Bronchial epithelial cell (primary cell): ENCODE results near the gene PRR19. TPM values are rescaled to one million over a fixed set of nuclear protein-coding genes. Genes with fewer than 3 reads are reported as not detected.

Source experiments
- DNase-seq: peaks from one replicate; pipeline ENCODE4 v3.0.0-alpha.2; 2010; ENCODE audit warnings: low read depth
- FAIRE-seq: peaks from 2 replicates; lab custom pipeline; 2011; peaks lifted over from hg19 to GRCh38; lab: Jason Lieb, UNC
- H3K27me3 ChIP-seq: 2 replicates; pipeline ENCODE4 v1.5.1; 2011; ENCODE audit warnings: low read length; ENCODE audit not compliant: control insufficient read depth, insufficient read depth
- H3K36me3 ChIP-seq: 2 replicates; pipeline ENCODE4 v1.5.1; 2011; ENCODE audit warnings: low read length; ENCODE audit not compliant: control insufficient read depth, insufficient read depth
- H3K4me3 ChIP-seq: 2 replicates; pipeline ENCODE4 v1.5.1; 2011; ENCODE audit warnings: mild to moderate bottlenecking, low read depth, low read length, control low read depth
- total RNA-seq: library from RNA; depleted of rRNA; stranded (reverse); fragments of >200 nt; gene quantifications from 2 replicates; pipeline ENCODE4 v1.2.1, GENCODE V29; 2014
- TF ChIP-seq, protein P1 (sequence below): IDR thresholded peaks from 2 replicates; pipeline ENCODE4 v1.5.1; 2011; ENCODE audit warnings: mild to moderate bottlenecking, moderate library complexity, low read length, control low read depth, inconsistent platforms; ENCODE audit not compliant: insufficient read depth, severe bottlenecking

Gene PRR19
- total RNA-seq, 1 donor from 2014 or later, result not detected

DNA sequence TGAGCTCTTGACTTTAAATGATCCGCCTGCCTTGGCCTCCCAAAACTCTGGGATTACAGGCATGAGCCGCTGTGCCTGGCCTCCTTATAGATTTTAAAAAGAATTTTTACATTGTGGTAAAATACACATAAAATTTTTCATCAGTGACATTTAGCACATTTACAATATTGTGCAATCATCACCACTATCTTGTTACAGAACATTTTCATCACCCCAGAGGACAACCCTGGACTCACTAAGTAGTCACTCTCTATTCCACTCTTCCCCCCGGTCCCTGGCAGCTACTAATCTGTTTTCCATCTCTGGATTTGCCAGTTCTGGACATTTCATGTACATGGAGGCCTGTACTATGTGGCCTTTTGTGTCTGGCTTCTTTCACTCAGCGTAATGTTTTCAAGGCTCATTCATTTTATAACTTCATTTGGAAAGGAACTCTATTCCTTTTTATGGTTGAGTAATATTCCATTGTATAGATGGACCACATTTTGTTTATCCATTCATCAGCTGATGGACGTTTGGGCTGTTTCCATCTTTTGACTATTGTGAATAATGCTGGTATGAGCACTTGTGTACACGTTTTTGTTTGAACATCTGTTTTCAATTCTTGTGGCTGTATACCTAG is 43.4 kb downstream of the PRR19 start:
- DNase-seq (no peak), FAIRE-seq (no peak)
- H3K4me3 ChIP-seq, result no peak overlapping the region
- H3K36me3 ChIP-seq, result no peaks in the 10 kb centered on the region
- TF ChIP-seq, protein P1, sequence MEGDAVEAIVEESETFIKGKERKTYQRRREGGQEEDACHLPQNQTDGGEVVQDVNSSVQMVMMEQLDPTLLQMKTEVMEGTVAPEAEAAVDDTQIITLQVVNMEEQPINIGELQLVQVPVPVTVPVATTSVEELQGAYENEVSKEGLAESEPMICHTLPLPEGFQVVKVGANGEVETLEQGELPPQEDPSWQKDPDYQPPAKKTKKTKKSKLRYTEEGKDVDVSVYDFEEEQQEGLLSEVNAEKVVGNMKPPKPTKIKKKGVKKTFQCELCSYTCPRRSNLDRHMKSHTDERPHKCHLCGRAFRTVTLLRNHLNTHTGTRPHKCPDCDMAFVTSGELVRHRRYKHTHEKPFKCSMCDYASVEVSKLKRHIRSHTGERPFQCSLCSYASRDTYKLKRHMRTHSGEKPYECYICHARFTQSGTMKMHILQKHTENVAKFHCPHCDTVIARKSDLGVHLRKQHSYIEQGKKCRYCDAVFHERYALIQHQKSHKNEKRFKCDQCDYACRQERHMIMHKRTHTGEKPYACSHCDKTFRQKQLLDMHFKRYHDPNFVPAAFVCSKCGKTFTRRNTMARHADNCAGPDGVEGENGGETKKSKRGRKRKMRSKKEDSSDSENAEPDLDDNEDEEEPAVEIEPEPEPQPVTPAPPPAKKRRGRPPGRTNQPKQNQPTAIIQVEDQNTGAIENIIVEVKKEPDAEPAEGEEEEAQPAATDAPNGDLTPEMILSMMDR, result no peak
- H3K27me3 ChIP-seq, result no peaks in the 10 kb centered on the region

DNA sequence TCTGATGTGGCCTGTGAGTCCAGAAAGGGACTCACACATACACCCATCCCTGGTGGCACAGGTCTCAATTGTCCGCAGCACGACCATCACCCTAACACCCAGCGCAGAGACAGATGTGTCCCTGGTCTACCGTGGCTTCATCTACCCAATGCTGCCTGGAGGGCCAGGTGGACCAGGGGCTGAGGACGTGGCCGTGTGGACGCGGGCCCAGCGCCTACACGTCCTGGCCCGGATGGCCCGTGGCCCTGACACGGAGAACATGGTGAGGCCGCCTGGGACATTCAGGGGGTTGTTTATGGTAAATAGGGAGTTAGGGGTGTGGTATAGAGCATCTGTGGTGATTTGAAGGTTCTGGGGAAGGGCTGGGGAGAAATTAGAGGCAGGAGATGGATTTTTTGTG is 46.3 kb downstream of the PRR19 start:
- no peak for FAIRE-seq
- no peaks in the 10 kb centered on the region for H3K27me3 ChIP-seq
- H3K36me3 ChIP-seq, result no peaks in the 10 kb centered on the region
- no peak for DNase-seq
- H3K4me3 ChIP-seq, result no peak overlapping the region
- TF ChIP-seq, protein P1, result no peak

DNA sequence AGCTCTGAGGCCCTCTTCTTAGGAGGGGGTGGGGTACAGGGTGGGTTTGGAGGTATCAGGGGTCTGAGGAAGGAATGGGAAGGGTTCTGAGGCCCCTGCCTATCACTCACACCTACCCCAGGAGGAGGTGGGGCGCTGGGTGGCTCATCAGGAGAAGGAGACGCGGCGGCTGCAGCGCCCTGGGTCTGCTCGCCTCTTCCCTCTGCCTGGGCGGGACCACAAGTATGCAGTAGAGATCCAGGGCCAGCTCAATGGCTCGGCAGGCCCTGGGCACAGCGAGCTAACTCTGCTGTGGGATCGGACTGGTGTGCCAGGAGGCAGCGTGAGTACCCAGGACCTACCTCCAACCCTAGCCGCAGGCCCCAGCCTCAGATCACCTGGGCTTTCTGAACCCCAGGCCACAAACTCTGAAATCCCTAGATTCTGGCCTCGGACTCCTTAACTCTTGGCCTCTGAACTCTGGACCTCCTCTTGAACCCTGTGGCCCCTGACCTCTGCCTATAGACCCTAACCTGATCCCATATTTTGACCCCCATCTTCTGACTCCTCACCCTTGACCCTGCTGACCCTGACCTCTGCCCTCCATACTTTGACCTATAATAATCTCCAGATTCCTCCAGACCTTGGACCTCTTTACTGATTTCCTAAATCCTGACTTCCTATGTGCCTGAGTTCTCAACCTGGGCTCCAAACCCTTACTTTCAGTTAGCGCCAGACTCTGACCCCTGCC is 47.6 kb downstream of the PRR19 start:
- FAIRE-seq (no peak), DNase-seq (no peak)
- Histone ChIP-seq H3K27me3 (no peaks in the 10 kb centered on the region), H3K36me3 (peaks cover 1% of the 10 kb centered on the region), H3K4me3 (no peak overlapping the region)
- TF ChIP-seq, protein P1, result no peak

DNA sequence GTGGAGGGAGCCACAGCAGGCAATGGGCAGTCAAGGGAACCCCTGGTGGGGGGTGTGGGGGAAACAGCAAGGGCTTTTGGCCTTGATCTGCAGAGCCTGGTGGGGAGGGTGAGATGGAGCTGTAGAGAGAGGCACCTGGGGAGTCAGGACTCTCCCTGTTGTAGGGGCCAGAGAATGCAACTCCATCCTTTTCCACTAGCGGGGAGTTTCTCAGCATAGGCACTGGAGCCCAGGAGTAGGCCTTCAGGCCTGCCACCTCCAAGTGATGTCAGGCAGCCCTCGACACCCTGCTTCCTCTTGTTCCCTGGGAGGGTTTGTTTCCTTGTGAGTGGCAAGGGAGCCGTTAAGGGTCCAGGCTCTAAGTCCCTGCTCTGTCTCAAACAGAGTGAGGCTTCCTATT is 48.5 kb downstream of the PRR19 start:
- TF ChIP-seq, protein P1, result no peak
- DNase-seq (no peak), FAIRE-seq (no peak)
- H3K4me3 ChIP-seq, result no peak overlapping the region
- peaks cover 1% of the 10 kb centered on the region for H3K36me3 ChIP-seq
- no peaks in the 10 kb centered on the region for H3K27me3 ChIP-seq

DNA sequence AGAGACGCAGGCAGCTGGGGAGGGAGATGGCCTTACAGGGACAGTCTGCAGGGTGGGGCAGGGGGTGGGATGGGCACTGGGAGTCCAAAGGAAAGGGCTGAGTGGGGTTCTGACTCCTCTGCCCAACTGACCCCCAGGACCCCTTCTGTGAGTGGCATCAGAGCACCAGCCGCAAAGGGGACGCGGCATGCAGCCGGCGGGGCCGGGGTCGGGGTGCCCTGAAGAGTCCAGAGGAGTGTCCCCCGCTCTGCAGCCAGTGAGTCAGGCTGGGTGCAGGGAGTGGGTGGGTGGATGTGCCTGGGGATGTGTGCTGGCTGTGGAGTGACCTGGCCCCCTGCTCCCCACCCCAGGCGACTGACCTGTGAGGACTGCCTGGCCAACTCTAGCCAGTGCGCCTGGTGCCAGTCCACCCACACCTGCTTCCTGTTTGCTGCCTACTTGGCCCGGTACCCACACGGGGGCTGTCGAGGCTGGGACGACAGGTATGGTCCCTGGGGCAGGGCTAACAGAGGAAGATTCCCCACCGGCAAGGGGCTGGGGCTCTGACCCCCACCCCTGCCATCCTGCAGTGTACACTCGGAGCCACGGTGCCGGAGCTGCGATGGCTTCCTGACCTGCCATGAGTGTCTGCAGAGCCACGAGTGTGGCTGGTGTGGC is 49.3 kb downstream of the PRR19 start:
- peaks cover 1% of the 10 kb centered on the region for H3K36me3 ChIP-seq
- H3K27me3 ChIP-seq, result no peaks in the 10 kb centered on the region
- TF ChIP-seq, protein P1, result no peak
- FAIRE-seq (no peak), DNase-seq (no peak)
- no peak overlapping the region for H3K4me3 ChIP-seq
